ENCODE data around the gene ALAS2. TPM values are rescaled to one million over a fixed set of nuclear protein-coding genes. Genes with fewer than 3 reads are reported as not detected.
"Not testable (repeated sequence)": the region's sequence is repeated elsewhere in the genome, so short reads cannot be mapped to it uniquely, and the experiment has no call there.

ALAS2 gene
- total RNA-seq, 1 donor from 2014 or later, result not detected

DNA sequence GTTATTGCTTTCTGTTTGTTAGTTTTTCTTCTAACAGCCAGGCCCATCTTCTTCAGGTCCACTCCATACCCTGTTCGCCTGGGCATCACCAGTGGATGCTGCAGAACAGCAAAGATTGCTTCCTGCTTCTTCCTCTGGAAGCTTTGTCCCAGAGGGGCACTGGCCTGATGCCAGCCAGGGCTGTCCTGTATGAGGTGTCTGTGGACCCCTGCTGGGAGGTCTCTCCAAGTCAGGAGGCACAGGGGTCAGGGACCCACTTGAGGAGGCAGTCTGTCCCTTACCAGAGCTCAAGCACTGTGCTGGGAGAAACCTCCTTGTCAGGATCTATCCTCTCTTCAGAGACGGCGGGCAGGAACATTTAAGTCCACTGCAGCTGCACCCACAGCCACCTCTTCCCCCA, 41.5 kb upstream of the ALAS2 start:
- TF ChIP-seq EZH2 (IDR thresholded peaks at IDR 0.05; ENCODE audit: insufficient read depth, low read length), result no peak
- TF ChIP-seq, protein P1, sequence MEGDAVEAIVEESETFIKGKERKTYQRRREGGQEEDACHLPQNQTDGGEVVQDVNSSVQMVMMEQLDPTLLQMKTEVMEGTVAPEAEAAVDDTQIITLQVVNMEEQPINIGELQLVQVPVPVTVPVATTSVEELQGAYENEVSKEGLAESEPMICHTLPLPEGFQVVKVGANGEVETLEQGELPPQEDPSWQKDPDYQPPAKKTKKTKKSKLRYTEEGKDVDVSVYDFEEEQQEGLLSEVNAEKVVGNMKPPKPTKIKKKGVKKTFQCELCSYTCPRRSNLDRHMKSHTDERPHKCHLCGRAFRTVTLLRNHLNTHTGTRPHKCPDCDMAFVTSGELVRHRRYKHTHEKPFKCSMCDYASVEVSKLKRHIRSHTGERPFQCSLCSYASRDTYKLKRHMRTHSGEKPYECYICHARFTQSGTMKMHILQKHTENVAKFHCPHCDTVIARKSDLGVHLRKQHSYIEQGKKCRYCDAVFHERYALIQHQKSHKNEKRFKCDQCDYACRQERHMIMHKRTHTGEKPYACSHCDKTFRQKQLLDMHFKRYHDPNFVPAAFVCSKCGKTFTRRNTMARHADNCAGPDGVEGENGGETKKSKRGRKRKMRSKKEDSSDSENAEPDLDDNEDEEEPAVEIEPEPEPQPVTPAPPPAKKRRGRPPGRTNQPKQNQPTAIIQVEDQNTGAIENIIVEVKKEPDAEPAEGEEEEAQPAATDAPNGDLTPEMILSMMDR (IDR thresholded peaks at IDR 0.05; ENCODE audit: insufficient read depth, low read depth, low read length), result no peak
- no peak for FAIRE-seq

DNA sequence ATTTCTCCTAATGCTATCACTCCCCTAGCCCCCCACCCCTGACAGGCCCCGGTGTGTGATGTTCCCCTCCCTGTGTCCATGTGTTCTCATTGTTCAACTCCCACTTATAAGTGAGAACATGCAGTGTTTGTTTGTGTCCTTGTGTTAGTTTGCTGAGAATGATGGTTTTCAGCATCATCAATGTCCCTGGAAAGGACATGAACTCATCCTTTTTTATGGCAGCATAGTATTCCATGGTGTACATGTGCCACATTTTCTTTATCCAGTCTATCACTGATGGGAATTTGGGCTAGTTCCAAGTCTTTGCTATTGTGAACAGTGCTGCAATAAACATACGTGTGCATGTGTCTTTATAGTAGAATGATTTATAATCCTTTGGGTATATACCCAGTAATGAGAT, 36.4 kb upstream of the ALAS2 start:
- not testable (repeated sequence) for H3K9ac ChIP-seq (ENCODE audit: low read length); H3K79me2 ChIP-seq (ENCODE audit: insufficient read depth, low read length); H3K27me3 ChIP-seq (ENCODE audit: insufficient read depth, low read length); H3K27ac ChIP-seq (ENCODE audit: low read depth, low read length); H3K27me3 Mint-ChIP-seq (ENCODE audit: low read depth, unreplicated experiment); H2AFZ ChIP-seq (ENCODE audit: low read depth, low read length); H3K4me3 ChIP-seq (ENCODE audit: insufficient read depth, low read depth, low read length); H3K36me3 ChIP-seq (ENCODE audit: insufficient read depth, low read length); H3K4me3 Mint-ChIP-seq (ENCODE audit: unreplicated experiment); H3K36me3 Mint-ChIP-seq (ENCODE audit: low read depth, unreplicated experiment); H3K4me2 ChIP-seq (ENCODE audit: low read length); FAIRE-seq; DNase-seq (ENCODE audit: low read depth); H3K4me1 Mint-ChIP-seq (ENCODE audit: low read depth, unreplicated experiment); H4K20me1 ChIP-seq (ENCODE audit: insufficient read depth, low read length); H3K4me1 ChIP-seq (ENCODE audit: insufficient read depth, low read length); H3K9me3 Mint-ChIP-seq (ENCODE audit: unreplicated experiment); H3K27ac Mint-ChIP-seq (ENCODE audit: unreplicated experiment); H3K9me3 ChIP-seq (ENCODE audit: insufficient read depth, low read depth, low read length)

More for the DNA sequence above, 41.5 kb upstream of the ALAS2 start:
- Histone ChIP-seq H3K27me3 (ENCODE audit: insufficient read depth, low read length) (no peaks in the 10 kb centered on the region), H2AFZ (ENCODE audit: low read depth, low read length) (no peak overlapping the region), H3K27ac (ENCODE audit: low read depth, low read length) (no peak overlapping the region), H3K4me3 (ENCODE audit: insufficient read depth, low read depth, low read length) (no peak overlapping the region), H3K79me2 (ENCODE audit: insufficient read depth, low read length) (no peaks in the 10 kb centered on the region), H4K20me1 (ENCODE audit: insufficient read depth, low read length) (no peaks in the 10 kb centered on the region), H3K36me3 (ENCODE audit: insufficient read depth, low read length) (no peaks in the 10 kb centered on the region), H3K9ac (ENCODE audit: low read length) (no peak overlapping the region), H3K9me3 (ENCODE audit: insufficient read depth, low read depth, low read length) (no peaks in the 10 kb centered on the region), H3K4me1 (ENCODE audit: insufficient read depth, low read length) (no peaks in the 10 kb centered on the region), H3K4me2 (ENCODE audit: low read length) (no peak overlapping the region)
- H3K36me3 Mint-ChIP-seq (ENCODE audit: low read depth, unreplicated experiment), result no peaks in the 10 kb centered on the region
- no peak overlapping the region for H3K27ac Mint-ChIP-seq (ENCODE audit: unreplicated experiment)
- no peak for DNase-seq (ENCODE audit: low read depth)
- no peaks in the 10 kb centered on the region for H3K4me1 Mint-ChIP-seq (ENCODE audit: low read depth, unreplicated experiment)
- H3K27me3 Mint-ChIP-seq (ENCODE audit: low read depth, unreplicated experiment), result peaks cover 6% of the 10 kb centered on the region
- H3K9me3 Mint-ChIP-seq (ENCODE audit: unreplicated experiment), result no peaks in the 10 kb centered on the region
- no peak overlapping the region for H3K4me3 Mint-ChIP-seq (ENCODE audit: unreplicated experiment)

DNA sequence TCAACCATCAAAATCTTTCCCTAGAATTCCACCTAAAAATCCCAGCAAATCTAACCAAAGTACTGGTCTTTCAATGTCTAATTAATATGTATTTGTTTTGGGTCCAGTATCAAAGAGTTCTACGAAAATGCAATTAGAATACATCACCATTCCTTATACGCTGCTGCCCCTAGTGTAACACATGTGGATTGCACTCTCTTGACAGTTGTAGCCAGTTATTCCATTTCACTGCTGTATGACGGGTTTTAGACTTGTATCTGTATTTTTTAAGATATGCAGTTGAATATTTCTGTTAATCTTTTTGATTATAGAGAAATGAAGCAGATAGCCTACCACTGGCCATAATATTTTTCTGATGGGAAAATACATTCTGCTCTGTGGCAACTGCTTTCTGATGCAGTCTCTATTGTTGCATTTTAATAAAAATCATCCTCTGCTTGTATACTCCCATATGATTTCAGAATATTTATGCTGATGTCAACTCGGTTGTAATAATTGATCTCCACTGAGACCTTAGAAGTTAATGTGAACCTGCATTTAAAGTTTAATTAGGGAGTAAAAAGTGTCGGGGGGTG, 27.0 kb upstream of the ALAS2 start:
- Mint-ChIP-seq H3K9me3 (ENCODE audit: unreplicated experiment) (peaks cover 3% of the 10 kb centered on the region), H3K36me3 (ENCODE audit: low read depth, unreplicated experiment) (no peaks in the 10 kb centered on the region), H3K4me1 (ENCODE audit: low read depth, unreplicated experiment) (peaks cover 7% of the 10 kb centered on the region), H3K27ac (ENCODE audit: unreplicated experiment) (peak overlapping the region; percentile 83), H3K4me3 (ENCODE audit: unreplicated experiment) (no peak overlapping the region), H3K27me3 (ENCODE audit: low read depth, unreplicated experiment) (no peaks in the 10 kb centered on the region)
- H3K4me2 ChIP-seq (ENCODE audit: low read length), result peak overlapping the region; percentile 73
- peak overlapping the region; percentile 52 for H2AFZ ChIP-seq (ENCODE audit: low read depth, low read length)
- no peaks in the 10 kb centered on the region for H4K20me1 ChIP-seq (ENCODE audit: insufficient read depth, low read length)
- TF ChIP-seq, protein P1 (IDR thresholded peaks at IDR 0.05; ENCODE audit: insufficient read depth, low read depth, low read length), result peak; percentile 82
- TF ChIP-seq EZH2 (IDR thresholded peaks at IDR 0.05; ENCODE audit: insufficient read depth, low read length), result no peak
- H3K36me3 ChIP-seq (ENCODE audit: insufficient read depth, low read length), result no peaks in the 10 kb centered on the region
- H3K27me3 ChIP-seq (ENCODE audit: insufficient read depth, low read length), result no peaks in the 10 kb centered on the region
- FAIRE-seq, result peak; percentile 41
- H3K4me1 ChIP-seq (ENCODE audit: insufficient read depth, low read length), result no peaks in the 10 kb centered on the region
- H3K27ac ChIP-seq (ENCODE audit: low read depth, low read length), result peak overlapping the region; percentile 67
- no peaks in the 10 kb centered on the region for H3K9me3 ChIP-seq (ENCODE audit: insufficient read depth, low read depth, low read length)
- H3K79me2 ChIP-seq (ENCODE audit: insufficient read depth, low read length), result no peaks in the 10 kb centered on the region
- no peak overlapping the region for H3K9ac ChIP-seq (ENCODE audit: low read length)
- no peak overlapping the region for H3K4me3 ChIP-seq (ENCODE audit: insufficient read depth, low read depth, low read length)
- no peak for DNase-seq (ENCODE audit: low read depth)

Measured in astrocyte (in vitro differentiated cells and primary cell).